Measurements from ENCODE around the gene ADAM8.
A peak's percentile ranks its signal among the peaks of the same experiment; 100 is the strongest.

The ADAM8 gene

GRCh38 chr10:133298466-133298865 lies 21.8 kb upstream of the ADAM8 start:
- Histone ChIP-seq H3K9me3 (ENCODE audit: control insufficient read depth in 5 of 5, low read length in 5 of 5) (no peaks in the 10 kb centered on the region), H3K4me1 (ENCODE audit: control insufficient read depth in 5 of 5, insufficient read depth in 5 of 5, low read length in 5 of 5) (peaks cover 0 to 14% (median 11%) of the 10 kb centered on the region in 5 donors), H3K27me3 (ENCODE audit: control insufficient read depth in 5 of 5, insufficient read depth in 4 of 5, low read length in 5 of 5) (no peaks in the 10 kb centered on the region), H3K27ac (ENCODE audit: low read depth, low read length) (no peak overlapping the region), H3K4me3 (ENCODE audit: low read depth in 1 of 5, low read length in 5 of 5) (no peak overlapping the region), H3K9ac (ENCODE audit: low read length in 5 of 5) (no peak overlapping the region), H3K36me3 (ENCODE audit: control insufficient read depth in 5 of 5, insufficient read depth in 5 of 5, low read length in 5 of 5) (peaks cover 5 to 90% (median 85%) of the 10 kb centered on the region in 5 donors)

- H3K4me1 ChIP-seq (ENCODE audit: control insufficient read depth in 5 of 5, insufficient read depth in 5 of 5, low read length in 5 of 5) = peaks cover 0 to 22% (median 14%) of the 10 kb centered on the region in 5 donors
- no peaks in the 10 kb centered on the region for H3K9me3 ChIP-seq (ENCODE audit: control insufficient read depth in 5 of 5, low read length in 5 of 5)
- H3K36me3 ChIP-seq (ENCODE audit: control insufficient read depth in 5 of 5, insufficient read depth in 5 of 5, low read length in 5 of 5) = peaks cover 5 to 95% (median 91%) of the 10 kb centered on the region in 5 donors
- no peak overlapping the region for H3K27ac ChIP-seq (ENCODE audit: low read depth, low read length)
- H3K9ac ChIP-seq (ENCODE audit: low read length in 5 of 5) = no peak overlapping the region
- no peaks in the 10 kb centered on the region for H3K27me3 ChIP-seq (ENCODE audit: control insufficient read depth in 5 of 5, insufficient read depth in 4 of 5, low read length in 5 of 5)
- no peak overlapping the region for H3K4me3 ChIP-seq (ENCODE audit: low read depth in 1 of 5, low read length in 5 of 5)
These were observed 20.8 kb upstream of the ADAM8 start for GRCh38 chr10:133297504-133297903.

GRCh38 chr10:133295426-133296320 lies 19.0 kb upstream of the ADAM8 start:
- Histone ChIP-seq H3K27ac (ENCODE audit: low read depth, low read length) (no peak overlapping the region), H3K4me1 (ENCODE audit: control insufficient read depth in 5 of 5, insufficient read depth in 5 of 5, low read length in 5 of 5) (peaks cover 0 to 22% (median 14%) of the 10 kb centered on the region in 5 donors), H3K9me3 (ENCODE audit: control insufficient read depth in 5 of 5, low read length in 5 of 5) (no peaks in the 10 kb centered on the region), H3K27me3 (ENCODE audit: control insufficient read depth in 5 of 5, insufficient read depth in 4 of 5, low read length in 5 of 5) (no peaks in the 10 kb centered on the region), H3K4me3 (ENCODE audit: low read depth in 1 of 5, low read length in 5 of 5) (no peak overlapping the region), H3K36me3 (ENCODE audit: control insufficient read depth in 5 of 5, insufficient read depth in 5 of 5, low read length in 5 of 5) (peaks cover 3 to 92% (median 88%) of the 10 kb centered on the region in 5 donors), H3K9ac (ENCODE audit: low read length in 5 of 5) (no peak overlapping the region)

GRCh38 chr10:133294189-133294588 lies 17.5 kb upstream of the ADAM8 start:
- H3K4me3 ChIP-seq (ENCODE audit: low read depth in 1 of 5, low read length in 5 of 5) = no peak overlapping the region
- no peaks in the 10 kb centered on the region for H3K9me3 ChIP-seq (ENCODE audit: control insufficient read depth in 5 of 5, low read length in 5 of 5)
- H3K27me3 ChIP-seq (ENCODE audit: control insufficient read depth in 5 of 5, insufficient read depth in 4 of 5, low read length in 5 of 5) = no peaks in the 10 kb centered on the region
- H3K27ac ChIP-seq (ENCODE audit: low read depth, low read length) = peak overlapping the region; percentile 43
- H3K36me3 ChIP-seq (ENCODE audit: control insufficient read depth in 5 of 5, insufficient read depth in 5 of 5, low read length in 5 of 5) = peaks cover 0 to 94% (median 84%) of the 10 kb centered on the region in 5 donors
- peaks cover 0 to 22% (median 14%) of the 10 kb centered on the region in 5 donors for H3K4me1 ChIP-seq (ENCODE audit: control insufficient read depth in 5 of 5, insufficient read depth in 5 of 5, low read length in 5 of 5)
- H3K9ac ChIP-seq (ENCODE audit: low read length in 5 of 5) = peak overlapping the region in 1 of 5 donors; percentile 57

- H3K27ac ChIP-seq (ENCODE audit: low read depth, low read length) = peak overlapping the region; percentile 43
These were observed 17.1 kb upstream of the ADAM8 start for GRCh38 chr10:133293810-133294119.

GRCh38 chr10:133292919-133293809 lies 16.5 kb upstream of the ADAM8 start:
- no peaks in the 10 kb centered on the region for H3K27me3 ChIP-seq (ENCODE audit: control insufficient read depth in 5 of 5, insufficient read depth in 4 of 5, low read length in 5 of 5)
- no peak overlapping the region for H3K4me3 ChIP-seq (ENCODE audit: low read depth in 1 of 5, low read length in 5 of 5)
- peak overlapping the region; percentile 43 for H3K27ac ChIP-seq (ENCODE audit: low read depth, low read length)
- peaks cover 0 to 94% (median 84%) of the 10 kb centered on the region in 5 donors for H3K36me3 ChIP-seq (ENCODE audit: control insufficient read depth in 5 of 5, insufficient read depth in 5 of 5, low read length in 5 of 5)
- no peak overlapping the region for H3K9ac ChIP-seq (ENCODE audit: low read length in 5 of 5)
- no peaks in the 10 kb centered on the region for H3K9me3 ChIP-seq (ENCODE audit: control insufficient read depth in 5 of 5, low read length in 5 of 5)
- H3K4me1 ChIP-seq (ENCODE audit: control insufficient read depth in 5 of 5, insufficient read depth in 5 of 5, low read length in 5 of 5) = peaks cover 0 to 22% (median 14%) of the 10 kb centered on the region in 5 donors

More at GRCh38 chr10:133293810-133294119, 17.1 kb upstream of the ADAM8 start:
- Histone ChIP-seq H3K4me3 (ENCODE audit: low read depth in 1 of 5, low read length in 5 of 5) (no peak overlapping the region), H3K27me3 (ENCODE audit: control insufficient read depth in 5 of 5, insufficient read depth in 4 of 5, low read length in 5 of 5) (no peaks in the 10 kb centered on the region), H3K36me3 (ENCODE audit: control insufficient read depth in 5 of 5, insufficient read depth in 5 of 5, low read length in 5 of 5) (peaks cover 0 to 94% (median 84%) of the 10 kb centered on the region in 5 donors), H3K9me3 (ENCODE audit: control insufficient read depth in 5 of 5, low read length in 5 of 5) (no peaks in the 10 kb centered on the region), H3K4me1 (ENCODE audit: control insufficient read depth in 5 of 5, insufficient read depth in 5 of 5, low read length in 5 of 5) (peaks cover 0 to 22% (median 14%) of the 10 kb centered on the region in 5 donors), H3K9ac (ENCODE audit: low read length in 5 of 5) (peak overlapping the region in 1 of 5 donors; percentile 7)

GRCh38 chr10:133289761-133290160 lies 13.1 kb upstream of the ADAM8 start:
- Histone ChIP-seq H3K36me3 (ENCODE audit: control insufficient read depth in 5 of 5, insufficient read depth in 5 of 5, low read length in 5 of 5) (peaks cover 4 to 92% (median 82%) of the 10 kb centered on the region in 5 donors), H3K27ac (ENCODE audit: low read depth, low read length) (no peak overlapping the region), H3K9ac (ENCODE audit: low read length in 5 of 5) (no peak overlapping the region), H3K27me3 (ENCODE audit: control insufficient read depth in 5 of 5, insufficient read depth in 4 of 5, low read length in 5 of 5) (no peaks in the 10 kb centered on the region), H3K4me1 (ENCODE audit: control insufficient read depth in 5 of 5, insufficient read depth in 5 of 5, low read length in 5 of 5) (peaks cover 0 to 21% (median 14%) of the 10 kb centered on the region in 5 donors), H3K9me3 (ENCODE audit: control insufficient read depth in 5 of 5, low read length in 5 of 5) (no peaks in the 10 kb centered on the region), H3K4me3 (ENCODE audit: low read depth in 1 of 5, low read length in 5 of 5) (no peak overlapping the region)

- H3K27ac ChIP-seq (ENCODE audit: low read depth, low read length) = no peak overlapping the region
- H3K9ac ChIP-seq (ENCODE audit: low read length in 5 of 5) = no peak overlapping the region
- H3K27me3 ChIP-seq (ENCODE audit: control insufficient read depth in 5 of 5, insufficient read depth in 4 of 5, low read length in 5 of 5) = no peaks in the 10 kb centered on the region
- peaks cover 0 to 3% (median 1%) of the 10 kb centered on the region in 5 donors for H3K4me1 ChIP-seq (ENCODE audit: control insufficient read depth in 5 of 5, insufficient read depth in 5 of 5, low read length in 5 of 5)
- H3K9me3 ChIP-seq (ENCODE audit: control insufficient read depth in 5 of 5, low read length in 5 of 5) = no peaks in the 10 kb centered on the region
- peaks cover 4 to 92% (median 82%) of the 10 kb centered on the region in 5 donors for H3K36me3 ChIP-seq (ENCODE audit: control insufficient read depth in 5 of 5, insufficient read depth in 5 of 5, low read length in 5 of 5)
- no peak overlapping the region for H3K4me3 ChIP-seq (ENCODE audit: low read depth in 1 of 5, low read length in 5 of 5)
These were observed 11.3 kb upstream of the ADAM8 start for GRCh38 chr10:133287832-133288500.

- no peaks in the 10 kb centered on the region for H3K9me3 ChIP-seq (ENCODE audit: control insufficient read depth in 5 of 5, low read length in 5 of 5)
- H3K27ac ChIP-seq (ENCODE audit: low read depth, low read length) = no peak overlapping the region
- no peak overlapping the region for H3K4me3 ChIP-seq (ENCODE audit: low read depth in 1 of 5, low read length in 5 of 5)
- H3K27me3 ChIP-seq (ENCODE audit: control insufficient read depth in 5 of 5, insufficient read depth in 4 of 5, low read length in 5 of 5) = no peaks in the 10 kb centered on the region
- peaks cover 4 to 96% (median 90%) of the 10 kb centered on the region in 5 donors for H3K36me3 ChIP-seq (ENCODE audit: control insufficient read depth in 5 of 5, insufficient read depth in 5 of 5, low read length in 5 of 5)
- H3K9ac ChIP-seq (ENCODE audit: low read length in 5 of 5) = no peak overlapping the region
- no peaks in the 10 kb centered on the region for H3K4me1 ChIP-seq (ENCODE audit: control insufficient read depth in 5 of 5, insufficient read depth in 5 of 5, low read length in 5 of 5)
These were observed 9.7 kb upstream of the ADAM8 start for GRCh38 chr10:133286366-133286765.
